Measurements from ENCODE around the gene RAB15.
A peak's percentile ranks its signal among the peaks of the same experiment; 100 is the strongest.

Gene RAB15

DNA sequence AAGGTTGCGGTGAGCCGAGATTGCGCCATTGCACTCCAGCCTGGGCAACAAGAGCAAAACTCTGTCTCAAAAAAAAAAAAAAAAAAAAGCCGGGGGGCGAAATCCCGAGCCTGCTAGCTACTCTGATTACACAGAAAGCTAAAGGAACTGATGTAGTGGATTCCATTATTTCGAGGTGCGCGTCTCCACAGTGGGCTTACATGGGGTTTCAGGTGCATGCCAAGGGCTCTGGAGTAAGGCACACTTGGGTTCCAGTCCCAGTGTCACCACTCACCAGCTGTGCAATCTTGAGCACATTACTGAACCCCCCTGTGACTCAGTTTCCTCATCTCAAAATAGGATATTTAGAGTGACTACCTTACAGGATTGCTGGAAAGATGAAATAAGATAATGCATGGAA, 1.7 kb upstream of the RAB15 start:
- TF ChIP-seq FOXM1 (IDR thresholded peaks at IDR 0.05; ENCODE audit: borderline replicate concordance, low read depth) (no peak), TCF12 (IDR thresholded peaks at IDR 0.05; ENCODE audit: low read depth) (no peak), TAF1 (IDR thresholded peaks at IDR 0.05; ENCODE audit: low read depth) (no peak), NFIC (IDR thresholded peaks at IDR 0.05) (no peak), EGR1 (IDR thresholded peaks at IDR 0.05) (no peak), ZBTB7A (IDR thresholded peaks at IDR 0.05; ENCODE audit: low read depth) (no peak), RAD21 (IDR thresholded peaks at IDR 0.05; ENCODE audit: low read depth) (no peak), TEAD4 (IDR thresholded peaks at IDR 0.05) (no peak), CEBPB (IDR thresholded peaks at IDR 0.05) (no peak), CREB1 (IDR thresholded peaks at IDR 0.05; ENCODE audit: low read depth) (no peak), YY1 (IDR thresholded peaks at IDR 0.05; ENCODE audit: low read depth) (no peak), EP300 (IDR thresholded peaks at IDR 0.05; ENCODE audit: borderline replicate concordance) (no peak)
- TF ChIP-seq, protein P1, sequence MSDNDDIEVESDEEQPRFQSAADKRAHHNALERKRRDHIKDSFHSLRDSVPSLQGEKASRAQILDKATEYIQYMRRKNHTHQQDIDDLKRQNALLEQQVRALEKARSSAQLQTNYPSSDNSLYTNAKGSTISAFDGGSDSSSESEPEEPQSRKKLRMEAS (IDR thresholded peaks at IDR 0.05): no peak

DNA sequence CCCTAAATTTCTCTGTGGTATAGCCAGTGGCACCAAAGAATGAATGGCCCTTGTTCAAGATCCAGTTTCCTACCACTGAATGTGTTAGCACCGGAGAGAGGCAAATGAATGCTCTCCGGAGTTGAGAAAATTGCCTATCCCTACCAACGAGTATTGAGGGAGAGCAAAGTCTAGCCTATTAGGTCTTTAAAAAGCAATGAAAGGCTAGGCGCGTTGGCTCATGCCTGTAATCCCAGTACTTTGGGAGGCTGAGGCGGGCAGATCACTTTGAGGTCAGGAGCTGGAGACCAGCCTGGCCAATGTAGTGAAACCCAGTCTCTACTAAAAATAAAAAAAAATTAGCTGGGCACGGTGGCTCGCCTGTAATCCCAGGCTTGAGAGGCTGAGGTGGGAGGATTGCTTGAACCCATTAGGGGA, 898 bp upstream of the RAB15 start:
- TF ChIP-seq RAD21 (IDR thresholded peaks at IDR 0.05; ENCODE audit: low read depth) (no peak), TAF1 (IDR thresholded peaks at IDR 0.05; ENCODE audit: low read depth) (no peak), CEBPB (IDR thresholded peaks at IDR 0.05) (no peak), FOXM1 (IDR thresholded peaks at IDR 0.05; ENCODE audit: borderline replicate concordance, low read depth) (no peak), TCF12 (IDR thresholded peaks at IDR 0.05; ENCODE audit: low read depth) (no peak), EGR1 (IDR thresholded peaks at IDR 0.05) (no peak), EP300 (IDR thresholded peaks at IDR 0.05; ENCODE audit: borderline replicate concordance) (no peak), TEAD4 (IDR thresholded peaks at IDR 0.05) (no peak), ZBTB7A (IDR thresholded peaks at IDR 0.05; ENCODE audit: low read depth) (no peak), NFIC (IDR thresholded peaks at IDR 0.05) (no peak), CREB1 (IDR thresholded peaks at IDR 0.05; ENCODE audit: low read depth) (no peak), YY1 (IDR thresholded peaks at IDR 0.05; ENCODE audit: low read depth) (no peak)
- TF ChIP-seq, protein P1 (IDR thresholded peaks at IDR 0.05): no peak
- TF ChIP-seq, protein P2, sequence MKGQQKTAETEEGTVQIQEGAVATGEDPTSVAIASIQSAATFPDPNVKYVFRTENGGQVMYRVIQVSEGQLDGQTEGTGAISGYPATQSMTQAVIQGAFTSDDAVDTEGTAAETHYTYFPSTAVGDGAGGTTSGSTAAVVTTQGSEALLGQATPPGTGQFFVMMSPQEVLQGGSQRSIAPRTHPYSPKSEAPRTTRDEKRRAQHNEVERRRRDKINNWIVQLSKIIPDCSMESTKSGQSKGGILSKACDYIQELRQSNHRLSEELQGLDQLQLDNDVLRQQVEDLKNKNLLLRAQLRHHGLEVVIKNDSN (IDR thresholded peaks at IDR 0.05): no peak
- TF ChIP-seq, protein P3, sequence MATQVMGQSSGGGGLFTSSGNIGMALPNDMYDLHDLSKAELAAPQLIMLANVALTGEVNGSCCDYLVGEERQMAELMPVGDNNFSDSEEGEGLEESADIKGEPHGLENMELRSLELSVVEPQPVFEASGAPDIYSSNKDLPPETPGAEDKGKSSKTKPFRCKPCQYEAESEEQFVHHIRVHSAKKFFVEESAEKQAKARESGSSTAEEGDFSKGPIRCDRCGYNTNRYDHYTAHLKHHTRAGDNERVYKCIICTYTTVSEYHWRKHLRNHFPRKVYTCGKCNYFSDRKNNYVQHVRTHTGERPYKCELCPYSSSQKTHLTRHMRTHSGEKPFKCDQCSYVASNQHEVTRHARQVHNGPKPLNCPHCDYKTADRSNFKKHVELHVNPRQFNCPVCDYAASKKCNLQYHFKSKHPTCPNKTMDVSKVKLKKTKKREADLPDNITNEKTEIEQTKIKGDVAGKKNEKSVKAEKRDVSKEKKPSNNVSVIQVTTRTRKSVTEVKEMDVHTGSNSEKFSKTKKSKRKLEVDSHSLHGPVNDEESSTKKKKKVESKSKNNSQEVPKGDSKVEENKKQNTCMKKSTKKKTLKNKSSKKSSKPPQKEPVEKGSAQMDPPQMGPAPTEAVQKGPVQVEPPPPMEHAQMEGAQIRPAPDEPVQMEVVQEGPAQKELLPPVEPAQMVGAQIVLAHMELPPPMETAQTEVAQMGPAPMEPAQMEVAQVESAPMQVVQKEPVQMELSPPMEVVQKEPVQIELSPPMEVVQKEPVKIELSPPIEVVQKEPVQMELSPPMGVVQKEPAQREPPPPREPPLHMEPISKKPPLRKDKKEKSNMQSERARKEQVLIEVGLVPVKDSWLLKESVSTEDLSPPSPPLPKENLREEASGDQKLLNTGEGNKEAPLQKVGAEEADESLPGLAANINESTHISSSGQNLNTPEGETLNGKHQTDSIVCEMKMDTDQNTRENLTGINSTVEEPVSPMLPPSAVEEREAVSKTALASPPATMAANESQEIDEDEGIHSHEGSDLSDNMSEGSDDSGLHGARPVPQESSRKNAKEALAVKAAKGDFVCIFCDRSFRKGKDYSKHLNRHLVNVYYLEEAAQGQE (IDR thresholded peaks at IDR 0.05; ENCODE audit: low read depth): no peak

DNA sequence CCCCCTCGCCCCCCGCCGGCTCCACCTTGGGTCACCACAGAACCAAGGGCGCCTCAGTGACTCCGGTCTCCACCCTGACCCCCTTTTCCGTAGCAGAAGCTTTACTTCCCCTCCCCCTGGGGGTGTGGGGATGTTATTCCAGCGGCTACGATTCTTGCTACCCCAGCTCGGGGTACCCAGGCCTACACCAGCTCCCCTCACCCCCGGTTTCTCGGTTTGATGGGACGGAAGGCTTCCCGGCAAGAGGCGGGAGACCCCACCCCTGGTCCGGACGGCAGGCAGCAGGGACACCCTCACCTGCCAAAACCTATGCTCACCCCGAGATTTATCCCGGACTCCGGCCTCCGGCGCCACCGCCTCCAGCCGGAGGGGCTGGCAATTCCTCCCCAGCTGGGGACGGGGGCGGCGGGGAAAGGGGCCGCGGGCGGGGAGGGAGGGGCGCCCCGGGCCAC, 619 bp downstream of the RAB15 start:
- TF ChIP-seq ZBTB7A (IDR thresholded peaks at IDR 0.05; ENCODE audit: low read depth): peak; percentile 76
- no peak for TF ChIP-seq FOXM1 (IDR thresholded peaks at IDR 0.05; ENCODE audit: borderline replicate concordance, low read depth)
- no peak for TF ChIP-seq TCF12 (IDR thresholded peaks at IDR 0.05; ENCODE audit: low read depth)
- TF ChIP-seq, protein P1 (IDR thresholded peaks at IDR 0.05): no peak
- TF ChIP-seq, protein P3 (IDR thresholded peaks at IDR 0.05; ENCODE audit: low read depth): no peak

DNA sequence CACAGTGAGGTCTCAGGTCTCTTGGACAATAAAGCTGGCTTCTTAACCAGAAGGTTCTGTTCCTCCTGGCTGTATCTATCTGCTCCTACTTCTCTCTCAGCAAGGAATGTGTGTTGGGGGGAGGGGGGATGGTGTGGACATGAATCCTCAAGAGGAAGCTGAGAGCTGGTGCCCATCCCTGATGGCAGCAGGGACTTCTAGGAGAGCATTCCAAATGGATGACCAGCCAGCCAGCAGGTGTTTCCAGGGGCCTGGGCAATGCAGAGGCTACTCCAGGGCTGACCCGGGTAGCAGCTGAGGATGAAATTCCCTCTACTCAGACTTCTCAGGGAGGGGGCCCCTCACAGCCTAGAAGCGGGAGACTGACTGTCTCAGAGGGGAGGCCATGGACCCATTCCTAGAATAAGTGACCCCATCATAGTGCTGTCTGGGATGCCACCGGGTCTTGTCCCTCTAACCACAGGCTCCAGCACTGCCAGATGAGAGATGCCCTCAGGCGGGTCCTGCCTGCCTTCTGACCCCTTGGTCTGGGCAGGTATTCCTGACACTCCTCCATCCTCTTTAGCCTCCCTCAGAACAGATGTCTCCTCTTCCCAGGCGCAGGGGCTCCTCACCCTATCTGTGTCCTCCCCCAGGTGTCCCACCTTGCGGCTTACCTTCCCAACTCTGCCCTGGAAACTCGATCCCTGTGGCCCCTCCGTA, 1.2 kb downstream of the RAB15 start:
- TF ChIP-seq EP300 (IDR thresholded peaks at IDR 0.05; ENCODE audit: borderline replicate concordance) (no peak), EGR1 (IDR thresholded peaks at IDR 0.05) (no peak), TEAD4 (IDR thresholded peaks at IDR 0.05) (no peak), TAF1 (IDR thresholded peaks at IDR 0.05; ENCODE audit: low read depth) (no peak), TCF12 (IDR thresholded peaks at IDR 0.05; ENCODE audit: low read depth) (no peak), RAD21 (IDR thresholded peaks at IDR 0.05; ENCODE audit: low read depth) (no peak), FOXM1 (IDR thresholded peaks at IDR 0.05; ENCODE audit: borderline replicate concordance, low read depth) (no peak), CREB1 (IDR thresholded peaks at IDR 0.05; ENCODE audit: low read depth) (no peak), CEBPB (IDR thresholded peaks at IDR 0.05) (no peak)
- TF ChIP-seq, protein P3 (IDR thresholded peaks at IDR 0.05; ENCODE audit: low read depth): no peak
- TF ChIP-seq, protein P2 (IDR thresholded peaks at IDR 0.05): no peak

Data from Ishikawa (cell line).